KMS-11 (cell line): Measurements from ENCODE around the gene AZGP1.
"Not testable (repeated sequence)": the region's sequence is repeated elsewhere in the genome, so short reads cannot be mapped to it uniquely, and the experiment has no call there.

Source experiments
- H2AFZ ChIP-seq: fragments of 200-600 bp; sonication (generic); 2 replicates; pipeline ENCODE4 v1.6.1; 2016; ENCODE audit warnings: antibody characterized with exemption, mixed run types, low read depth
- H3K27ac ChIP-seq: fragments of 200-600 bp; sonication (generic); 2 replicates; pipeline ENCODE4 v1.6.1; 2016; ENCODE audit warnings: mild to moderate bottlenecking, mixed run types
- H3K27me3 ChIP-seq: fragments of 200-600 bp; sonication (generic); 2 replicates; pipeline ENCODE4 v1.6.1; 2017; ENCODE audit warnings: mild to moderate bottlenecking, low read depth, mixed run types, moderate library complexity; ENCODE audit not compliant: insufficient read depth
- H3K36me3 ChIP-seq: fragments of 200-600 bp; sonication (generic); 2 replicates; pipeline ENCODE4 v1.6.1; 2017; ENCODE audit warnings: mild to moderate bottlenecking, mixed run types; ENCODE audit not compliant: insufficient read depth
- H3K4me1 ChIP-seq: fragments of 200-600 bp; sonication (generic); 2 replicates; pipeline ENCODE4 v1.6.1; 2016; ENCODE audit warnings: mild to moderate bottlenecking, low read depth, mixed run types; ENCODE audit not compliant: poor library complexity, severe bottlenecking
- H3K4me2 ChIP-seq: fragments of 200-600 bp; sonication (generic); 2 replicates; pipeline ENCODE4 v1.7.0; 2016; ENCODE audit warnings: mild to moderate bottlenecking, mixed run types
- H3K4me3 ChIP-seq: fragments of 200-600 bp; sonication (generic); IDR thresholded peaks from 2 replicates; pipeline ENCODE4 v1.6.1; 2017; ENCODE audit warnings: low read depth, low read length, mixed read lengths; ENCODE audit not compliant: insufficient read depth
- H3K79me2 ChIP-seq: fragments of 200-600 bp; sonication (generic); 2 replicates; pipeline ENCODE4 v1.6.1; 2016; ENCODE audit warnings: low read depth, mixed run types; ENCODE audit not compliant: insufficient read depth
- H3K9ac ChIP-seq: fragments of 200-600 bp; sonication (generic); 2 replicates; pipeline ENCODE4 v1.6.1; 2016; ENCODE audit warnings: mild to moderate bottlenecking, mixed run types
- H4K20me1 ChIP-seq: fragments of 200-600 bp; sonication (generic); 2 replicates; pipeline ENCODE4 v1.6.1; 2016; ENCODE audit warnings: mild to moderate bottlenecking, mixed run types; ENCODE audit not compliant: insufficient read depth
- TF ChIP-seq, protein P1 (sequence below): fragments of 200-600 bp; sonication (generic); conservative IDR thresholded peaks from 2 replicates; pipeline ENCODE4 v1.6.1; 2017; ENCODE audit warnings: low read depth, mild to moderate bottlenecking, antibody characterized with exemption, low read length, moderate library complexity, mixed read lengths

The AZGP1 gene

DNA sequence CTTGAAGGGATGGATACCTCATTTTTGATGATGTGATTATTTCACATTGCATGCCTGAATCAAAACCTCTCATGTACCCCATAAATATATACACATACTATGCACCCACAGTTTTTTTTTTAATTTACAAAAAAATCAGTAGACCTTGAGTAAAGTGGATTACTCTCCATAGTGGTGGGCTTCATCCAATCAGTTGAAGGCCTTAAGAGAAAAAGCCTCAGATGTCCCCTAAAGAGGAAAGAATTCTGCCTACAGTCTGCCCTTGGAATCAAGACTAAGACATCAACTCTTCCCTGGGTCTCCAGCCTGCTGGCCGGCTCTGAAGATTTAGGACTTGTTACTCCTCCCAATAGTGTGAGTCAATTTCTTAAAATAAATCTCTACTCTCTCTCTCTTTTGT is 1.1 kb downstream of the AZGP1 start:
- Histone ChIP-seq H3K36me3 (no peaks in the 10 kb centered on the region), H3K27me3 (no peaks in the 10 kb centered on the region), H3K4me2 (no peak overlapping the region), H4K20me1 (no peaks in the 10 kb centered on the region), H3K9ac (no peak overlapping the region), H3K27ac (no peak overlapping the region), H3K4me3 (no peak overlapping the region), H3K79me2 (no peaks in the 10 kb centered on the region), H2AFZ (no peak overlapping the region), H3K4me1 (no peaks in the 10 kb centered on the region)
- TF ChIP-seq, protein P1, sequence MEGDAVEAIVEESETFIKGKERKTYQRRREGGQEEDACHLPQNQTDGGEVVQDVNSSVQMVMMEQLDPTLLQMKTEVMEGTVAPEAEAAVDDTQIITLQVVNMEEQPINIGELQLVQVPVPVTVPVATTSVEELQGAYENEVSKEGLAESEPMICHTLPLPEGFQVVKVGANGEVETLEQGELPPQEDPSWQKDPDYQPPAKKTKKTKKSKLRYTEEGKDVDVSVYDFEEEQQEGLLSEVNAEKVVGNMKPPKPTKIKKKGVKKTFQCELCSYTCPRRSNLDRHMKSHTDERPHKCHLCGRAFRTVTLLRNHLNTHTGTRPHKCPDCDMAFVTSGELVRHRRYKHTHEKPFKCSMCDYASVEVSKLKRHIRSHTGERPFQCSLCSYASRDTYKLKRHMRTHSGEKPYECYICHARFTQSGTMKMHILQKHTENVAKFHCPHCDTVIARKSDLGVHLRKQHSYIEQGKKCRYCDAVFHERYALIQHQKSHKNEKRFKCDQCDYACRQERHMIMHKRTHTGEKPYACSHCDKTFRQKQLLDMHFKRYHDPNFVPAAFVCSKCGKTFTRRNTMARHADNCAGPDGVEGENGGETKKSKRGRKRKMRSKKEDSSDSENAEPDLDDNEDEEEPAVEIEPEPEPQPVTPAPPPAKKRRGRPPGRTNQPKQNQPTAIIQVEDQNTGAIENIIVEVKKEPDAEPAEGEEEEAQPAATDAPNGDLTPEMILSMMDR, result no peak

DNA sequence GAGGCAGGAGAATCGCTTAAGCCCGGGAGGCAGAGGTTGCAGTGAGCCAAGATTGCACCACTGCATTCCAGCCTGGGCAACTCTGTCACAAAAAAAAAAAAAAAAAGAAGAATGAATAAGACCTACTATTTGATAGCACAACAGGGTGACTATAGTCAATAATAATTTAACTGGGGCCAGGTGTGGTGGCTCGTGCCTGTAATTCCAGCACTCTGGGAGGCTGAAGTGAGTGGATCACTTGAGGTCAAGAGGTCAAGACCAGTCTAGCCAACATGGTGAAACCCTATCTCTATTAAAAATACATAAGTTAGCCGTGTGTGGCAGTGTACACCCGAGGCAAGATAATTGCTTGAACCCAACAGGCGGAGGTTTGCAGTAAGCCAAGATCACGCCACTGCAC is 2.0 kb downstream of the AZGP1 start:
- H4K20me1 ChIP-seq, H3K4me1 ChIP-seq, H3K36me3 ChIP-seq, H3K27ac ChIP-seq, H3K4me3 ChIP-seq, H2AFZ ChIP-seq, H3K4me2 ChIP-seq, H3K79me2 ChIP-seq, H3K9ac ChIP-seq, H3K27me3 ChIP-seq: not testable (repeated sequence)

DNA sequence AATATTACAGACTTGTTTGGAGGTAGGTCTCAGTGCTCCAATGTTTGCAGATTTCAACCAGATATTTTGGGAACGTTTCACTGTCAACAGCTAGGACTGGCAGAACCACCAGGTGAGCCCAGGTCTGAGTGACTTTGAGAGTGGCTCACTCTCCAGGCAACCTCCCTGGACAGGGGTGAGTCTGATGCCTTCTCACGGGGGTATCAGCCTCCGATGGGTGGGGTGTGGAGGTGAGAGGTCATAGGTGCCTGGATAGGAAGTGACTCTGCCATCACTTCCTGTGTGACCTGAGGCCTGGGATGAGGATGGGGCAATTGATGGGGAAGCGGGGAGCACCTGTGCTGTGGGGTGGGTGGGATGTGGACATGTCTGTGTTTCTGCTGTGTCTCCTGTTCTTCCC is 4.6 kb downstream of the AZGP1 start:
- TF ChIP-seq, protein P1, result no peak
- no peaks in the 10 kb centered on the region for H4K20me1 ChIP-seq
- H3K27me3 ChIP-seq, result peaks cover 4% of the 10 kb centered on the region; the same call in 1 of the 2 replicates
- H3K4me2 ChIP-seq, result no peak overlapping the region
- H3K36me3 ChIP-seq, result no peaks in the 10 kb centered on the region
- no peak overlapping the region for H3K4me3 ChIP-seq
- H2AFZ ChIP-seq, result no peak overlapping the region
- no peaks in the 10 kb centered on the region for H3K79me2 ChIP-seq
- H3K27ac ChIP-seq, result no peak overlapping the region
- no peaks in the 10 kb centered on the region for H3K4me1 ChIP-seq
- H3K9ac ChIP-seq, result no peak overlapping the region

DNA sequence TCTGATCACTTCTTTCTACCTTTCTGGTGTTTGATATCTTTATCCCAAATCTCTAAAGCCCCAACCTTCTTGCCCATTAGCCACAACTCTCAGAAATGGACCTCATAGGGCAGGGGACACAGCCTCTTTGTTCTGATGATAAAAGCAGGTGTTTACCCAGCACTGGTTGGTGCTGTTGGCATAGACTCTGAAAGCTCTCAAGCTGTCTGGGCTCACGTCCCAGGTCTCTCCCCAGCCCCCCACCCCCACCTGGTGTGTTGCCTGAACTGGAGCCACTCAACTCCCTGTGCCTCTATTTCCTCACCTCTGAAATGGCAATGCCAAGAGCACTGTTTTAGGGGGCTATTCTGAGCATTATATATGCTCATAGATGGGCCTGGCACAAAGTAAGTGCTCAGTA is 6.0 kb downstream of the AZGP1 start:
- not testable (repeated sequence) for H3K9ac ChIP-seq, H3K4me3 ChIP-seq, H3K79me2 ChIP-seq, H3K4me2 ChIP-seq, H3K27me3 ChIP-seq, H3K36me3 ChIP-seq, H3K27ac ChIP-seq, H3K4me1 ChIP-seq, H4K20me1 ChIP-seq, H2AFZ ChIP-seq

DNA sequence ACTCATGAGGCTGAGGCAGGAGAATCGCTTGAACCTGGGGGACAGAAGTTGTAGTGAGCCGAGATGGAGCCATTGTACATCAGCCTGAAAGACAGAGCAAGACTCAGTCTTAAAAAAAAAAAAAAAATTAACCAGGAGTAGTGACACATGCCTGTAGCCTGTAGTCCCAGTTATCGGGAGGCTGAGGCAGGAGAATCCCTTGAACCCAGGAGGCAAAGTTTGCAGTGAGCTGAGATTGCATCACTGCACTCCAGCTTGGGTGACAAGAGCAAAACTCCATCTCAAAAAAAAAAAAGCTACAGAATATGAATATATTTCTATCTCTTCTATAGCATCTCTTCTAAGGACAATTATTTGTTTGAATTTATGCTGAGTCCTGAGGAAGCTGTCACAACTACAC is 6.5 kb downstream of the AZGP1 start:
- H3K36me3 ChIP-seq, result no peaks in the 10 kb centered on the region
- no peaks in the 10 kb centered on the region for H3K4me1 ChIP-seq
- no peak overlapping the region for H3K9ac ChIP-seq
- H3K4me2 ChIP-seq, result no peak overlapping the region
- H2AFZ ChIP-seq, result no peak overlapping the region
- TF ChIP-seq, protein P1, result no peak
- no peak overlapping the region for H3K27ac ChIP-seq
- H3K27me3 ChIP-seq, result peaks cover 4% of the 10 kb centered on the region; the same call in 1 of the 2 replicates
- no peak overlapping the region for H3K4me3 ChIP-seq
- no peaks in the 10 kb centered on the region for H3K79me2 ChIP-seq
- no peaks in the 10 kb centered on the region for H4K20me1 ChIP-seq
